ENCODE results near the gene LRGUK.
A peak's percentile ranks its signal among the peaks of the same experiment; 100 is the strongest.

The LRGUK gene

GRCh38 chr7:134154581-134155130 is 27.5 kb downstream of the LRGUK start:
- no peak for TF ChIP-seq TAF1 (IDR thresholded peaks at IDR 0.05; ENCODE audit: low read depth, low read length)
- TF ChIP-seq POLR2A (IDR thresholded peaks at IDR 0.05; ENCODE audit: low read depth, low read length) = no peak
- TF ChIP-seq SPI1 (IDR thresholded peaks at IDR 0.05; ENCODE audit: low read depth, low read length) = no peak
- FAIRE-seq (no peak), DNase-seq (ENCODE audit: insufficient read length, low spot score) (no peak)

- DNase-seq (ENCODE audit: insufficient read length, low spot score) = no peak
- TF ChIP-seq POLR2AphosphoS5 (IDR thresholded peaks at IDR 0.05; ENCODE audit: low read depth, low read length) = no peak
- TF ChIP-seq POLR2A (IDR thresholded peaks at IDR 0.05; ENCODE audit: low read depth, low read length) = no peak
- TF ChIP-seq SPI1 (IDR thresholded peaks at IDR 0.05; ENCODE audit: low read depth, low read length) = no peak
- TF ChIP-seq PAX5 (IDR thresholded peaks at IDR 0.05; ENCODE audit: insufficient read depth, low read length, severe bottlenecking) = no peak
- no peak for TF ChIP-seq TAF1 (IDR thresholded peaks at IDR 0.05; ENCODE audit: low read depth, low read length)
- TF ChIP-seq POU2F2 (IDR thresholded peaks at IDR 0.05; ENCODE audit: low read depth, low read length) = no peak
- FAIRE-seq = no peak
Measured at GRCh38 chr7:134155206-134155605, 28.1 kb downstream of the LRGUK start.

GRCh38 chr7:134155871-134156270 is 28.7 kb downstream of the LRGUK start:
- TF ChIP-seq POLR2AphosphoS5 (IDR thresholded peaks at IDR 0.05; ENCODE audit: low read depth, low read length) (no peak), POU2F2 (IDR thresholded peaks at IDR 0.05; ENCODE audit: low read depth, low read length) (no peak), POLR2A (IDR thresholded peaks at IDR 0.05; ENCODE audit: low read depth, low read length) (no peak), TAF1 (IDR thresholded peaks at IDR 0.05; ENCODE audit: low read depth, low read length) (no peak), SPI1 (IDR thresholded peaks at IDR 0.05; ENCODE audit: low read depth, low read length) (no peak), PAX5 (IDR thresholded peaks at IDR 0.05; ENCODE audit: insufficient read depth, low read length, severe bottlenecking) (no peak)
- FAIRE-seq (no peak), DNase-seq (ENCODE audit: insufficient read length, low spot score) (no peak)

GRCh38 chr7:134165252-134165651 is 38.1 kb downstream of the LRGUK start:
- FAIRE-seq (no peak), DNase-seq (ENCODE audit: insufficient read length, low spot score) (no peak)

GRCh38 chr7:134167250-134167649 is 40.1 kb downstream of the LRGUK start:
- FAIRE-seq (no peak), DNase-seq (ENCODE audit: insufficient read length, low spot score) (no peak)
- TF ChIP-seq PAX5 (IDR thresholded peaks at IDR 0.05; ENCODE audit: insufficient read depth, low read length, severe bottlenecking) = no peak
- no peak for TF ChIP-seq POLR2AphosphoS5 (IDR thresholded peaks at IDR 0.05; ENCODE audit: low read depth, low read length)
- TF ChIP-seq POLR2A (IDR thresholded peaks at IDR 0.05; ENCODE audit: low read depth, low read length) = no peak
- TF ChIP-seq TAF1 (IDR thresholded peaks at IDR 0.05; ENCODE audit: low read depth, low read length) = no peak
- TF ChIP-seq POU2F2 (IDR thresholded peaks at IDR 0.05; ENCODE audit: low read depth, low read length) = no peak
- no peak for TF ChIP-seq SPI1 (IDR thresholded peaks at IDR 0.05; ENCODE audit: low read depth, low read length)

More at GRCh38 chr7:134165252-134165651, 38.1 kb downstream of the LRGUK start:
- TF ChIP-seq POLR2A (IDR thresholded peaks at IDR 0.05; ENCODE audit: low read depth, low read length) (no peak), POLR2AphosphoS5 (IDR thresholded peaks at IDR 0.05; ENCODE audit: low read depth, low read length) (no peak), TAF1 (IDR thresholded peaks at IDR 0.05; ENCODE audit: low read depth, low read length) (no peak), PAX5 (IDR thresholded peaks at IDR 0.05; ENCODE audit: insufficient read depth, low read length, severe bottlenecking) (no peak), POU2F2 (IDR thresholded peaks at IDR 0.05; ENCODE audit: low read depth, low read length) (no peak), SPI1 (IDR thresholded peaks at IDR 0.05; ENCODE audit: low read depth, low read length) (no peak)

DNA sequence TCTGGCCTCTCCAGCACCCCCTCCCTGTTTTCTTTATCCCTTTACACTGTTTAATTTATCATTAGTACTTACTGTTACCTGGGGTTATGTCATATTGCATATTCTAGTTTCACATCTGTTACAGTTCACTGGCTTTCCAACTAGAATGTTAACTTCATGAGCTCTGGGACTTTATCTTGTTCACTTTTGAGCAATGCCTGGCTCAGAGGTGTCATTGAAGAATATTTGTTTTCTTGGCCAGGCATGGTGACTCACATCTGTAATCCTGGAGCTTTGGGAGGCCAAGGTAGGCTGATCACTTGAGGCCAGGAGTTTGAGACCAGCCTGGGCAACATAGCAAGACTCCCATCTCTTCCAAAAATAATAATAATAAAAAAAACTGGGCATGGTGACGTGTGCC is 40.7 kb downstream of the LRGUK start:
- FAIRE-seq (no peak), DNase-seq (ENCODE audit: insufficient read length, low spot score) (no peak)
- no peak for TF ChIP-seq TAF1 (IDR thresholded peaks at IDR 0.05; ENCODE audit: low read depth, low read length)
- no peak for TF ChIP-seq PAX5 (IDR thresholded peaks at IDR 0.05; ENCODE audit: insufficient read depth, low read length, severe bottlenecking)

- DNase-seq (ENCODE audit: insufficient read length, low spot score) (peak; percentile 25), FAIRE-seq (peak; percentile 72)
- TF ChIP-seq PAX5 (IDR thresholded peaks at IDR 0.05; ENCODE audit: insufficient read depth, low read length, severe bottlenecking) = no peak
- TF ChIP-seq SPI1 (IDR thresholded peaks at IDR 0.05; ENCODE audit: low read depth, low read length) = no peak
- TF ChIP-seq POLR2AphosphoS5 (IDR thresholded peaks at IDR 0.05; ENCODE audit: low read depth, low read length) = no peak
- no peak for TF ChIP-seq POU2F2 (IDR thresholded peaks at IDR 0.05; ENCODE audit: low read depth, low read length)
- TF ChIP-seq TAF1 (IDR thresholded peaks at IDR 0.05; ENCODE audit: low read depth, low read length) = no peak
- TF ChIP-seq POLR2A (IDR thresholded peaks at IDR 0.05; ENCODE audit: low read depth, low read length) = no peak
Measured at GRCh38 chr7:134174795-134175261, 47.7 kb downstream of the LRGUK start.

DNA sequence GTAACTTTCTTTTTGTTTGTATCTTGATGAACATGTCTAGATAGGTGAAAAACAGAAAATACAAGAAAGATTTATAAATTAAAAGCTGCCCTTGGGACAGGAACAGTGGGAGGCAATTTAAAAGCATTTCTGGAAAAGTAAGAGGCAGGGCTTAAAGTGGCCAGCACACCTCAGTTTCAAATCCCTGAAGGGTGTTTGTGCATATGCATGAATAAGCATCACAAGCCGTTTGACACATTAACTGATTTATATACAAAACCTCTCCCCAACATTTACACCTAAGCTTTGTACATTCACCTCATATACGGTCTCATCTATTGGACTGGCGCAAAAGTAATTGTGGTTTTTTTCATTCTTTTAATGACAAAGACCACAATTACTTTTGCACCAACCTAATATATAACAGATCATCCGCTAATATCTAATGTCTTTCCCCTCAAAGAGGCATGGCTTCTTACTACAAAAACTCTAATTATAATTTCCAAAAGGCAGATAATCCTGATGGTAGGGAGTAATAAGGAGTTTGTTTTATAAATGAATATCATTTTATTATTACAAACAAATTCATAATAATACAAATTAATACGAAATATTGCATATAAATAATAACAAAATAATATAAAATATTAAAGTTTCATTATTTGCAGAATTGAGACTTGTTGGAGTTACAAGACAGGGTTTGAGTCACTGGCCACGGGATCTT is 48.3 kb downstream of the LRGUK start:
- no peak for TF ChIP-seq POLR2A (IDR thresholded peaks at IDR 0.05; ENCODE audit: low read depth, low read length)
- no peak for TF ChIP-seq TAF1 (IDR thresholded peaks at IDR 0.05; ENCODE audit: low read depth, low read length)
- no peak for TF ChIP-seq POU2F2 (IDR thresholded peaks at IDR 0.05; ENCODE audit: low read depth, low read length)
- TF ChIP-seq POLR2AphosphoS5 (IDR thresholded peaks at IDR 0.05; ENCODE audit: low read depth, low read length) = no peak
- TF ChIP-seq PAX5 (IDR thresholded peaks at IDR 0.05; ENCODE audit: insufficient read depth, low read length, severe bottlenecking) = no peak
- TF ChIP-seq SPI1 (IDR thresholded peaks at IDR 0.05; ENCODE audit: low read depth, low read length) = no peak
- FAIRE-seq (no peak), DNase-seq (ENCODE audit: insufficient read length, low spot score) (no peak)

- DNase-seq (ENCODE audit: insufficient read length, low spot score) (no peak), FAIRE-seq (no peak)
- TF ChIP-seq POLR2A (IDR thresholded peaks at IDR 0.05; ENCODE audit: low read depth, low read length) (no peak), POLR2AphosphoS5 (IDR thresholded peaks at IDR 0.05; ENCODE audit: low read depth, low read length) (no peak), PAX5 (IDR thresholded peaks at IDR 0.05; ENCODE audit: insufficient read depth, low read length, severe bottlenecking) (no peak), POU2F2 (IDR thresholded peaks at IDR 0.05; ENCODE audit: low read depth, low read length) (no peak), TAF1 (IDR thresholded peaks at IDR 0.05; ENCODE audit: low read depth, low read length) (no peak), SPI1 (IDR thresholded peaks at IDR 0.05; ENCODE audit: low read depth, low read length) (no peak)
Measured at GRCh38 chr7:134176037-134176350, 48.9 kb downstream of the LRGUK start.
